ENCODE data around the gene SCFD2. TPM values are rescaled to one million over a fixed set of nuclear protein-coding genes. Genes with fewer than 3 reads are reported as not detected.

SCFD2 gene
- total RNA-seq, 1 donor, result 24.2 TPM

- Histone ChIP-seq H3K36me3 (ENCODE audit: insufficient read depth, low read length) (no peaks in the 10 kb centered on the region), H3K9me3 (ENCODE audit: low read depth, low read length) (no peaks in the 10 kb centered on the region), H2AFZ (ENCODE audit: low read length) (no peak overlapping the region), H3K27me3 (ENCODE audit: insufficient read depth, low read length) (no peaks in the 10 kb centered on the region), H3K4me1 (ENCODE audit: insufficient read depth, low read length) (no peaks in the 10 kb centered on the region), H4K20me1 (ENCODE audit: insufficient read depth, low read length) (no peaks in the 10 kb centered on the region), H3K79me2 (ENCODE audit: insufficient read depth, low read length) (no peaks in the 10 kb centered on the region), H3K4me3 (ENCODE audit: insufficient read depth, low read length) (no peak overlapping the region), H3K4me2 (ENCODE audit: insufficient read depth, low read length) (no peak overlapping the region), H3K27ac (ENCODE audit: low read depth, low read length) (no peak overlapping the region)
- no peak for DNase-seq (ENCODE audit: insufficient read length, low spot score, missing footprints)
- TF ChIP-seq CTCF (IDR thresholded peaks at IDR 0.05; ENCODE audit: extremely low read depth, low read depth, low read length), result no peak
Measured at GRCh38 chr4:53075162-53075785, 290.6 kb downstream of the SCFD2 start.

- no peak overlapping the region for H2AFZ ChIP-seq (ENCODE audit: low read length)
- H3K4me2 ChIP-seq (ENCODE audit: insufficient read depth, low read length), result no peak overlapping the region
- DNase-seq (ENCODE audit: insufficient read length, low spot score, missing footprints), result no peak
Measured at GRCh38 chr4:53068755-53069330, 297.0 kb downstream of the SCFD2 start.

GRCh38 chr4:53067125-53067802, 298.6 kb downstream of the SCFD2 start:
- Histone ChIP-seq H3K4me1 (ENCODE audit: insufficient read depth, low read length) (no peaks in the 10 kb centered on the region), H3K27me3 (ENCODE audit: insufficient read depth, low read length) (no peaks in the 10 kb centered on the region), H3K4me2 (ENCODE audit: insufficient read depth, low read length) (no peak overlapping the region), H4K20me1 (ENCODE audit: insufficient read depth, low read length) (no peaks in the 10 kb centered on the region), H3K36me3 (ENCODE audit: insufficient read depth, low read length) (no peaks in the 10 kb centered on the region), H3K79me2 (ENCODE audit: insufficient read depth, low read length) (no peaks in the 10 kb centered on the region), H3K27ac (ENCODE audit: low read depth, low read length) (no peak overlapping the region), H2AFZ (ENCODE audit: low read length) (no peak overlapping the region), H3K9me3 (ENCODE audit: low read depth, low read length) (no peaks in the 10 kb centered on the region), H3K4me3 (ENCODE audit: insufficient read depth, low read length) (no peak overlapping the region)
- DNase-seq (ENCODE audit: insufficient read length, low spot score, missing footprints), result no peak
- no peak for TF ChIP-seq CTCF (IDR thresholded peaks at IDR 0.05; ENCODE audit: extremely low read depth, low read depth, low read length)

More at GRCh38 chr4:53068755-53069330, 297.0 kb downstream of the SCFD2 start:
- H3K27me3 ChIP-seq (ENCODE audit: insufficient read depth, low read length), result no peaks in the 10 kb centered on the region
- no peaks in the 10 kb centered on the region for H3K36me3 ChIP-seq (ENCODE audit: insufficient read depth, low read length)
- H3K4me3 ChIP-seq (ENCODE audit: insufficient read depth, low read length), result no peak overlapping the region
- H3K9me3 ChIP-seq (ENCODE audit: low read depth, low read length), result no peaks in the 10 kb centered on the region
- H4K20me1 ChIP-seq (ENCODE audit: insufficient read depth, low read length), result no peaks in the 10 kb centered on the region
- no peak for TF ChIP-seq CTCF (IDR thresholded peaks at IDR 0.05; ENCODE audit: extremely low read depth, low read depth, low read length)
- no peak overlapping the region for H3K27ac ChIP-seq (ENCODE audit: low read depth, low read length)
- no peaks in the 10 kb centered on the region for H3K4me1 ChIP-seq (ENCODE audit: insufficient read depth, low read length)
- H3K79me2 ChIP-seq (ENCODE audit: insufficient read depth, low read length), result no peaks in the 10 kb centered on the region

GRCh38 chr4:53066155-53066554, 299.7 kb downstream of the SCFD2 start:
- no peak overlapping the region for H3K4me3 ChIP-seq (ENCODE audit: insufficient read depth, low read length)
- no peaks in the 10 kb centered on the region for H4K20me1 ChIP-seq (ENCODE audit: insufficient read depth, low read length)
- no peak for DNase-seq (ENCODE audit: insufficient read length, low spot score, missing footprints)
- H3K27me3 ChIP-seq (ENCODE audit: insufficient read depth, low read length), result no peaks in the 10 kb centered on the region
- H3K4me1 ChIP-seq (ENCODE audit: insufficient read depth, low read length), result no peaks in the 10 kb centered on the region
- no peaks in the 10 kb centered on the region for H3K36me3 ChIP-seq (ENCODE audit: insufficient read depth, low read length)
- TF ChIP-seq CTCF (IDR thresholded peaks at IDR 0.05; ENCODE audit: extremely low read depth, low read depth, low read length), result no peak
- H3K79me2 ChIP-seq (ENCODE audit: insufficient read depth, low read length), result no peaks in the 10 kb centered on the region
- no peak overlapping the region for H2AFZ ChIP-seq (ENCODE audit: low read length)
- no peak overlapping the region for H3K27ac ChIP-seq (ENCODE audit: low read depth, low read length)
- no peak overlapping the region for H3K4me2 ChIP-seq (ENCODE audit: insufficient read depth, low read length)
- no peaks in the 10 kb centered on the region for H3K9me3 ChIP-seq (ENCODE audit: low read depth, low read length)

All from osteoblast (primary cell).